ENCODE results near the gene GABBR2.

DNA sequence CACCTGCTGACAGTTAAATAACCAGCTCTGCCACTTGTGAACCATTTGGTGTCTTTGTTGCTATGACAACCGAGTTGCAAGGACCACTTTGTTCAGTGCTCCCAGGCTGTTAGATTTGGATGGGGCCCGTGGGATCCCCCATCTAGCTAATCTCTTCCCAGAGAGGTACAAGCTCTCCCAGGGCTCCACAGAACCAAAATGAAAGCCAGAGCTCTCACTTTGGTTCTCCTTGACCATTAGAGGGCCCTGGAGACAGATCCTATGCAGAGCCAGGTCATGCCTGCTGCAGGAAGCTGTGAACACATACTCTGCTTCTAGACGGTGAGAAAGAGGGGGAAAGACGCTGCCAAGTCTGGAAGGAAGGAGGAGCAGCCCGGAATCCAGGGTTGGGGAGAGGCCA lies 224.6 kb downstream of the GABBR2 start:
- TF ChIP-seq CTCF (optimal IDR thresholded peaks at IDR 0.05 in 1 of 3, IDR thresholded peaks at IDR 0.05 in 1 of 3, conservative IDR thresholded peaks at IDR 0.05 in 1 of 3; ENCODE audit: extremely low read depth in 1 of 3, insufficient read depth in 2 of 3, low read length in 3 of 3) (no peak), EZH2 (IDR thresholded peaks at IDR 0.05; ENCODE audit: low read length) (no peak)
